HG03097 (cell line): ENCODE results near the gene KRT10.
"Not testable (repeated sequence)": the region's sequence is repeated elsewhere in the genome, so short reads cannot be mapped to it uniquely, and the experiment has no call there.

Experiments used
- ATAC-seq: cut with Tn5 transposase; IDR thresholded peaks from one replicate; pipeline ENCODE4 v1.9.1; 2021; ENCODE audit not compliant: unreplicated experiment, low FRiP score

Gene KRT10

DNA sequence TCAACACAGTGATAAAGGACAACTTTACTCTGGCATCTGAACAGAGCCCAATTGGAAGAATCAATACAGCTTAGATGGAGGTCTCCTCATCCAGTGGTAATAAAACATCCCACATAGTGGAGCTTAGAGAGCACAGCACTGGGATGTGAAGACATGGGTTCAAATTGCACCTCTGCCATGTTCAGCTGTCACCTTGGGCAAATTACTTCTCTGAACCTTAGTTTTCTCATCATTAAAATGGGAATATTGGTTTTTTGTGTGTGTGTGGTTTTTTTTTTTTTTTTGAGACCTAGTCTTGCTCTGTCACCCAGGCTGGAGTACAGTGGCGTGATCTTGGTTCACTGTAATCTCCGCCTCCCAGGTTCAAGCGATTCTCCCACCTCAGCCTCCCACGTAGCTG, 13.6 kb upstream of the KRT10 start:
- ATAC-seq: no peak

- ATAC-seq: no peak
Measured at GRCh38 chr17:40833882-40834281, 11.5 kb upstream of the KRT10 start.

GRCh38 chr17:40832840-40833239, 10.4 kb upstream of the KRT10 start:
- no peak for ATAC-seq

GRCh38 chr17:40830085-40830776, 7.8 kb upstream of the KRT10 start:
- no peak for ATAC-seq

DNA sequence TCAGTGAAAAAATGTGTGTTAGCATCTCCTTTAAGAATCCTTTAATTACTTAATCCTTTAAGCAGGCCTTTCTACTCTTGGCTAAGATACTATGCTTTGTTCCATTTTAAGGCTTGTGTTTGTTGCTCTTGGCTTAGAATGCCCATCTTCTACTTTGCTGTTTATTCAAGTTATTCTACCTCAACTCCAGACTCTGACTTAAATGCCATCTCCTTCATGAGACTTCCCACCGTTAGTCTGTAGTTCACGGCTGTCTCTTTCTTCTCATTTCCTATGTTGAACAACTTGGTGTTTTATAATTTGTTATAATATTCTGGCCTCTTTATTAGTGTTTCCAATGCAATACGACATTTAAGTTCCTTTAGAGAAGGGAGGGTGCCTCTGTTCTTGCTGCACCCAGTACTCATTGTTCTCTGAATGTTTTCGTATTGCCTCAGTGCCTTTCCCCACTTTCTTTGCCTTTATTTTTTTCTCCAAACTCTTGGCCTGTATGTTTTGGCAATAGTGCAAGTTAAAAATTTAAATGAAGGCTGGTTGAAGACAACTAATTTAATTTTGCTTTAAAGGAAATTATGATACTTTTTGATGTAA, 6.1 kb upstream of the KRT10 start:
- ATAC-seq: no peak

DNA sequence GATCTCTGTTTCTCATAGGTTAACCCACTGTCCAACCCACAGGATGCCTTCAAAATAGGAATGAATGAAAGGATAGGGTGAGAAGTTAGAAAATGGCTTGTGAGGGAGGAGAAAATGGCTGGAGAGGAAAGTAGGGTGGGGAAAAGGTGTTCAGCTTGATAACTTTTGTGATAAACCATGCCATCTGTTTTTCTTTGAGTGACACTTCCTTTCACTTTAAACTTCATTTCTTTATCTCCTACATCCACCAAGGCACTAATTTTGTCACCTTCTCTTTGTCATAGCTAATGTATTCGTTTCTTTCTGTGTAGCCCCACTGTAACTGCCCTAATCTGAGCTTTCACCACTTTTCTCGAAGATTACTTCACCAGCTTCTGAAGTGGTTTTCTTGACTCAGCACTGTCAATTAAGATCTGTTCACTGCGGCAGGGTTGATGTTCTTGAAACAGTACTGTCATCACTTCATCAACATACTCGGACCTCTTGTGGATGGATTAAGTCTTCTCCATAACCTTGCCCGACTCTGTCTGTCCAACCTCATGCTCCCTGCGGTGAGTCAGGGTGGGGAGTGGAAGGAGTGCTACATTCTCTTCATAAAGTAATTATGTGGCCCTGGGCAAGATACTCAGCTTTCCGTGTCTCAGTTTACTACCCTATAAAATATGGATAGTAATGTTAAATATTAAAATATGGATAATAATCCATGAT, 5.5 kb upstream of the KRT10 start:
- ATAC-seq: no peak

GRCh38 chr17:40825599-40825998, 3.2 kb upstream of the KRT10 start:
- no peak for ATAC-seq

DNA sequence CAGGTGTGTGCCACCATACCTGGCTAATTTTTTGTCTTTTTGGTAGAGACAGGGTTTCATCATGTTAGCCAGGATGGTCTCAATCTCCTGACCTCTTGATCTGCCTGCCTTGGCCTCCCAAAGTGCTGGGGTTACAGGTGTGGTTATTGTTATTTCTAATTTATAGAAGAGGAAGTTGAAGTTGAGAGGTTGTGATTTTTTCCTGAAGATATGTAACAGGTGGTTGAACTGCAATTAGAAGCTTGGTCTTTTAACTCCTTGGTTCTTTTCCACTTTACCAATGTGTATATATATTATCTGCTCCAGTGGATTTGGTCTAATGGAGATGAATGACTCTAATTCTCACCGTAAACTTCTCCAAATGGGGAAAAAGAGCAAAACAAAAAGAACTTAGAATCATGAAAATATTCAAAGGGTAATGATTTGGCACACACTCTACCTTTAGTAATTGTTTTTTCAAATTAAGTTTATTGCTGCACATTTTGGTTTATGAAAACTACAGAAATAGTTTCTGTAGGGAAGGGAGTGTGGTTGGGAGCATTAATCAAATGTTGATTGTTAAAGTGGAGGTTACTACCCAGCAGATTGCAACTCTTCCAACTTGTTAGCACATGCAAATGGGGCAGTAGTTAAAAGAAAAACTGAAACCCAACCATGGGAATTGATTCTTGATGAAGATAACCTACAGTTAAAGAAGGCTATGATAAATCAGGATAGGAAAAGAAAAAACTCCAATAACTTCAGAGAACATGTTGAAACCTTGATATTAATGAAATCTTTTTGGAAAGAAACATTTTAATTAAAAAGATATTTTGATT, 1.8 kb upstream of the KRT10 start:
- ATAC-seq: no peak

GRCh38 chr17:40821536-40821935, 878 bp downstream of the KRT10 start:
- no peak for ATAC-seq

DNA sequence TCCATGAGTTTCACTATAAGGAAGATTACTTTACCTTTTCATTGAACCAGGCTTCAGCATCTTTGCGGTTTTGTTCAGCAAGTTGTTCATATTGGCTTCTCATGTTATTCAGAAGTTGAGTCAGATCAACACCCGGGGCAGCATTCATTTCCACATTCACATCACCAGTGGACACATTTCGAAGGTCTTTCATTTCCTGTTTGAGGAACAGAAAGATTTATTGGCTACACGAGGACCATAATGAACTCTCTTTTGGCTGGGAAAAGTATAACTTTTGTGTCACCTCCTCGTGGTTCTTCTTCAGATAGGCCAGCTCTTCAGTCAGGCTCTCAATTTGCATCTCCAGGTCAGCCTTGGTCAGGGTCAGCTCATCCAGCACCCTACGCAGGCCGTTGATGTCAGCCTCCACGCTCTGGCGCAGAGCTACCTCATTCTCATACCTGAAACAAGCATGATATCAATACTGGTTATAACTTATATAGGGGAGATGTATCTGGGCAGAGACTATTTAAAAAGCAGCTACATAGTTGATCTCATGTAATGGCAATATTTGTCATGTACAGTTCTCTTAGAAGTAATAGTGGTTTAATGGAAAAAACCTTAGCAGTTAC, 2.1 kb downstream of the KRT10 start:
- ATAC-seq: no peak

- ATAC-seq: no peak
Measured at GRCh38 chr17:40819528-40820125, 2.8 kb downstream of the KRT10 start.

GRCh38 chr17:40818733-40819527, 3.5 kb downstream of the KRT10 start:
- peak; percentile 68 for ATAC-seq

DNA sequence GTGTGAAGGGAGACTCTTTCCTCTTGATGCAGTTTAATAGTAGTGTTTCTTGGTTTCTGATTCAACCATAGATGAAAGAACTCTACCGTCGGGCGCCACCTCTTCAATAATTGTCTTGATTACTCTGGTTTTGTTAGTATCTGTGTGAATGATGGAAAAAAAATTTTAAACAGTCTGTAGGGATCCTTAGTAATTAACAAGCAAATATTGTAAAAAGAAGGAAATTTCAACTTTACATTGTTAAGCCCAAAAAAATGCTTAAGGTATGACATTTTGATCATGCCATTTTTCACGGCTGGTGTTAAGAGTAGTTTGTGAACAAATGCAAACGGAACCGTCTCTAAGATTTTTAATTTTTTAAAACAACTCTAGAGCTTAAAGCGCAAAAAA, 4.1 kb downstream of the KRT10 start:
- ATAC-seq: no peak

DNA sequence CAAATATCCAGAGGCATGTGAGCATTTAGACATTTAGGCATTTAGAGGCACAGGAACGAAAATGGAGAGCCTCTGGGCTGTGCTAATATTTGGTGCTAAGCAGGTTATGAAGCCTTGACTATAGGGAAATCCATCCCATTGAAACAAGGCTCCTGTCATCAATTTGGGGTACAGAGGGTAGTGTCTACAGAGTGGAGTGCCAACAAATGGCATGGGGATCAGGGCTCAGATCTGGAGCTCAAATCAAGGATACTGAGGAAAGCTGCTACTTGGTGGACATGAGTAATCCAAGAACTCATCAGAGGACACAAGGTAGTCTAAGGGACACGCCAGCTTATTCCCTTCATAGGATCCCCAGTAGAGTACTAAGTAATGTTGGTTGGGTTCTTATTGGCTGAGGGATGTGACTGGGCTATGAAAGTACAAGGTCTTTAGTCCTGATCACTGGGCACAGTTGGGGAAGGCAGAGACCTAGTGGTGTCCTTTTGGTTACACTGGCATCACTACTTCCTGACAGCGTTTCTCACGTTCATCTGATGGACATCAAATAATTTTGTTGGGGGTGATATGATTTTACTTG, 5.2 kb downstream of the KRT10 start:
- no peak for ATAC-seq

DNA sequence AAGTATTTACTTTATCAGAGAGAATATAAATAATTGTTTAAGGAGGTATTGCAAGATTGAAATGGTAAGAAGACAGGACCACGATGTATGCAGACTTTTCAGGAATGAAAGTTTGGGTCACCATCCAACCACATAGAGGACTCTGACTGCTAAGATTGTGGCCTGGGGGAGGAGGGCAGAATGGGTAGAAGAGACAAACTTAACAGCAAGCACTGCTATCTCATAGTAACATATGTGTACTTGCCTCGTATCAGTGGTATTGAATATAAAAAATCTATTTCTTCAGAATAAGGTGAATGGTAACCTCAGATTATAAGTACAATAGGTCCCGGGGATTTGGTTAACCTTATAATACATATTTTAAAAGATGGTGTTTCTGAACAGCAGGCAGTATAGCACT, 5.8 kb downstream of the KRT10 start:
- ATAC-seq: no peak

GRCh38 chr17:40815381-40815780, 7.0 kb downstream of the KRT10 start:
- no peak for ATAC-seq

DNA sequence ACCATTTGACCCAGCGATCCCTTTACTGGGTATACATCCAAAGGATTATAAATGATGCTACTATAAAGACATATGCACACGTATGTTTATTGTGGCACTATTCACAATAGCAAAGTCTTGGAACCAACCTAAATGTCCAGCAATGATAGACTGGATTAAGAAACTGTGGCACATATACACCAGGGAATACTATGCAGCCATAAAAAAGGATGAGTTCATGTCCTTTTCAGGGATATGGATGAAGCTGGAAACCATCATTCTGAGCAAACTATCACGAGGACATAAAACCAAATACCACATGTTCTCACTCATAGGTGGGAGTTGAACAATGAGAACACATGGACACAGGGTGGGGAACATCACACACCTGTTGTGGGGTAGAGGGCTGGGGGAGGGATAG, 7.8 kb downstream of the KRT10 start:
- ATAC-seq: not testable (repeated sequence)

DNA sequence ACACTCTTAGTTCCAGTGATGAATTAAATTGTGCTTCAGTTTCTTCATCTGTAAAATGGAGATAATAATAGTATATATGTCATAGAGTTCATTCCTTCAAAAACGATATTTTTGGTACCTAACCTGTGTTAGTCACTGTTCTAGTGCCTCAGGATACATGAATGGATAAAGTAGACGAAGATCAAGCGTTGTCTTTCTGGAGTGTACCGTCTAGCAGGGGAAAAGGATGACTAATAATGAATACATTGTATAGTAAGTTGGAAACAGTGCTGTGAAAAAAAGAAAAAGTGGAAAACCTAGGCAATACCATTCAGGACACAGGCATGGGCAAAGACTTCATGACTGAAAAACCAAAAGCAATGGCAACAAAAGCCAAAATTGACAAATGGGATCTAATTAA, 8.6 kb downstream of the KRT10 start:
- ATAC-seq: no peak

GRCh38 chr17:40812639-40813038, 9.8 kb downstream of the KRT10 start:
- ATAC-seq: no peak
